ENCODE data around the gene NADSYN1.

Gene NADSYN1

GRCh38 chr11:71476031-71476430, 23.0 kb downstream of the NADSYN1 start:
- no peak for DNase-seq
- no peaks in the 10 kb centered on the region for H3K4me1 ChIP-seq
- TF ChIP-seq CTCF (IDR thresholded peaks at IDR 0.05; ENCODE audit: low read depth, low read length): no peak
- H3K36me3 ChIP-seq: no peaks in the 10 kb centered on the region
- no peak overlapping the region for H3K4me3 ChIP-seq (ENCODE audit: low read depth, low read length)
- H3K27me3 ChIP-seq: no peaks in the 10 kb centered on the region
- no peaks in the 10 kb centered on the region for H3K9me3 ChIP-seq

GRCh38 chr11:71476926-71477640, 24.1 kb downstream of the NADSYN1 start:
- no peak for DNase-seq
- Histone ChIP-seq H3K27me3 (no peaks in the 10 kb centered on the region), H3K4me3 (ENCODE audit: low read depth, low read length) (no peak overlapping the region), H3K4me1 (no peaks in the 10 kb centered on the region), H3K36me3 (no peaks in the 10 kb centered on the region), H3K9me3 (no peaks in the 10 kb centered on the region)
- no peak for TF ChIP-seq CTCF (IDR thresholded peaks at IDR 0.05; ENCODE audit: low read depth, low read length)

- no peak overlapping the region for H3K4me3 ChIP-seq (ENCODE audit: low read depth, low read length)
- H3K27me3 ChIP-seq: no peaks in the 10 kb centered on the region
- no peaks in the 10 kb centered on the region for H3K9me3 ChIP-seq
- no peak for DNase-seq
- H3K36me3 ChIP-seq: no peaks in the 10 kb centered on the region
- TF ChIP-seq CTCF (IDR thresholded peaks at IDR 0.05; ENCODE audit: low read depth, low read length): no peak
- no peaks in the 10 kb centered on the region for H3K4me1 ChIP-seq
These were observed 24.9 kb downstream of the NADSYN1 start for GRCh38 chr11:71477641-71478527.

- no peak for TF ChIP-seq CTCF (IDR thresholded peaks at IDR 0.05; ENCODE audit: low read depth, low read length)
- H3K4me1 ChIP-seq: no peaks in the 10 kb centered on the region
- DNase-seq: no peak
- no peaks in the 10 kb centered on the region for H3K36me3 ChIP-seq
- no peaks in the 10 kb centered on the region for H3K9me3 ChIP-seq
- no peaks in the 10 kb centered on the region for H3K27me3 ChIP-seq
- H3K4me3 ChIP-seq (ENCODE audit: low read depth, low read length): no peak overlapping the region
These were observed 25.5 kb downstream of the NADSYN1 start for GRCh38 chr11:71478528-71478840.

- DNase-seq: no peak
- no peaks in the 10 kb centered on the region for H3K9me3 ChIP-seq
- H3K4me1 ChIP-seq: no peaks in the 10 kb centered on the region
- H3K27me3 ChIP-seq: no peaks in the 10 kb centered on the region
- TF ChIP-seq CTCF (IDR thresholded peaks at IDR 0.05; ENCODE audit: low read depth, low read length): no peak
- no peak overlapping the region for H3K4me3 ChIP-seq (ENCODE audit: low read depth, low read length)
- no peaks in the 10 kb centered on the region for H3K36me3 ChIP-seq
These were observed 28.3 kb downstream of the NADSYN1 start for GRCh38 chr11:71481101-71481960.

All from BE2C (cell line).